ENCODE results near the gene HIVEP3.

The HIVEP3 gene

GRCh38 chr1:41538741-41539417 lies 379.8 kb downstream of the HIVEP3 start:
- no peak for TF ChIP-seq EZH2phosphoT487 (IDR thresholded peaks at IDR 0.05; ENCODE audit: borderline replicate concordance)
- Histone ChIP-seq H3K9me2 (replicated peaks; ENCODE audit: low read depth, low read length) (no peaks in the 10 kb centered on the region), H3K79me2 (ENCODE audit: insufficient read depth, low read length) (no peaks in the 10 kb centered on the region), H3K4me2 (ENCODE audit: low read depth, low read length, poor library complexity, severe bottlenecking) (no peak overlapping the region), H3K4me1 (ENCODE audit: insufficient read depth, low read length, poor library complexity, severe bottlenecking) (peaks cover 9% of the 10 kb centered on the region), H3F3A (ENCODE audit: low read depth) (no peaks in the 10 kb centered on the region), H3K27me3 (ENCODE audit: insufficient read depth, low read length, poor library complexity, severe bottlenecking) (no peaks in the 10 kb centered on the region), H2AFZ (ENCODE audit: low read length) (no peak overlapping the region), H3K36me3 (ENCODE audit: insufficient read depth, low read length) (no peaks in the 10 kb centered on the region), H3K4me3 (ENCODE audit: low read length, poor library complexity, severe bottlenecking) (no peak overlapping the region), H3K9me3 (ENCODE audit: insufficient read depth, low read depth, low read length) (no peaks in the 10 kb centered on the region), H4K20me1 (ENCODE audit: insufficient read depth, low read length, poor library complexity, severe bottlenecking) (no peaks in the 10 kb centered on the region), H3K9ac (ENCODE audit: low read depth, low read length, poor library complexity, severe bottlenecking) (no peak overlapping the region)

GRCh38 chr1:41537788-41538351 lies 380.9 kb downstream of the HIVEP3 start:
- no peak overlapping the region for H3K4me2 ChIP-seq (ENCODE audit: low read depth, low read length, poor library complexity, severe bottlenecking)
- H3K27me3 ChIP-seq (ENCODE audit: insufficient read depth, low read length, poor library complexity, severe bottlenecking) = no peaks in the 10 kb centered on the region
- no peak overlapping the region for H3K9ac ChIP-seq (ENCODE audit: low read depth, low read length, poor library complexity, severe bottlenecking)
- H3K9me2 ChIP-seq (replicated peaks; ENCODE audit: low read depth, low read length) = no peaks in the 10 kb centered on the region
- no peaks in the 10 kb centered on the region for H3K79me2 ChIP-seq (ENCODE audit: insufficient read depth, low read length)
- H3K4me3 ChIP-seq (ENCODE audit: low read length, poor library complexity, severe bottlenecking) = no peak overlapping the region
- H3K9me3 ChIP-seq (ENCODE audit: insufficient read depth, low read depth, low read length) = no peaks in the 10 kb centered on the region
- no peaks in the 10 kb centered on the region for H3F3A ChIP-seq (ENCODE audit: low read depth)
- no peak overlapping the region for H2AFZ ChIP-seq (ENCODE audit: low read length)
- no peaks in the 10 kb centered on the region for H4K20me1 ChIP-seq (ENCODE audit: insufficient read depth, low read length, poor library complexity, severe bottlenecking)
- TF ChIP-seq, protein P1, sequence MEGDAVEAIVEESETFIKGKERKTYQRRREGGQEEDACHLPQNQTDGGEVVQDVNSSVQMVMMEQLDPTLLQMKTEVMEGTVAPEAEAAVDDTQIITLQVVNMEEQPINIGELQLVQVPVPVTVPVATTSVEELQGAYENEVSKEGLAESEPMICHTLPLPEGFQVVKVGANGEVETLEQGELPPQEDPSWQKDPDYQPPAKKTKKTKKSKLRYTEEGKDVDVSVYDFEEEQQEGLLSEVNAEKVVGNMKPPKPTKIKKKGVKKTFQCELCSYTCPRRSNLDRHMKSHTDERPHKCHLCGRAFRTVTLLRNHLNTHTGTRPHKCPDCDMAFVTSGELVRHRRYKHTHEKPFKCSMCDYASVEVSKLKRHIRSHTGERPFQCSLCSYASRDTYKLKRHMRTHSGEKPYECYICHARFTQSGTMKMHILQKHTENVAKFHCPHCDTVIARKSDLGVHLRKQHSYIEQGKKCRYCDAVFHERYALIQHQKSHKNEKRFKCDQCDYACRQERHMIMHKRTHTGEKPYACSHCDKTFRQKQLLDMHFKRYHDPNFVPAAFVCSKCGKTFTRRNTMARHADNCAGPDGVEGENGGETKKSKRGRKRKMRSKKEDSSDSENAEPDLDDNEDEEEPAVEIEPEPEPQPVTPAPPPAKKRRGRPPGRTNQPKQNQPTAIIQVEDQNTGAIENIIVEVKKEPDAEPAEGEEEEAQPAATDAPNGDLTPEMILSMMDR (conservative IDR thresholded peaks at IDR 0.05; ENCODE audit: low read length) = no peak
- no peak for TF ChIP-seq EZH2phosphoT487 (IDR thresholded peaks at IDR 0.05; ENCODE audit: borderline replicate concordance)
- peaks cover 9% of the 10 kb centered on the region for H3K4me1 ChIP-seq (ENCODE audit: insufficient read depth, low read length, poor library complexity, severe bottlenecking)
- H3K36me3 ChIP-seq (ENCODE audit: insufficient read depth, low read length) = no peaks in the 10 kb centered on the region

GRCh38 chr1:41537251-41537650 lies 381.5 kb downstream of the HIVEP3 start:
- H3K9ac ChIP-seq (ENCODE audit: low read depth, low read length, poor library complexity, severe bottlenecking) = no peak overlapping the region
- peaks cover 9% of the 10 kb centered on the region for H3K4me1 ChIP-seq (ENCODE audit: insufficient read depth, low read length, poor library complexity, severe bottlenecking)
- TF ChIP-seq EZH2phosphoT487 (IDR thresholded peaks at IDR 0.05; ENCODE audit: borderline replicate concordance) = no peak
- TF ChIP-seq, protein P1 (conservative IDR thresholded peaks at IDR 0.05; ENCODE audit: low read length) = no peak
- H3K9me2 ChIP-seq (replicated peaks; ENCODE audit: low read depth, low read length) = no peaks in the 10 kb centered on the region
- no peaks in the 10 kb centered on the region for H3K79me2 ChIP-seq (ENCODE audit: insufficient read depth, low read length)
- no peak overlapping the region for H2AFZ ChIP-seq (ENCODE audit: low read length)
- H3K36me3 ChIP-seq (ENCODE audit: insufficient read depth, low read length) = no peaks in the 10 kb centered on the region
- no peaks in the 10 kb centered on the region for H4K20me1 ChIP-seq (ENCODE audit: insufficient read depth, low read length, poor library complexity, severe bottlenecking)
- H3F3A ChIP-seq (ENCODE audit: low read depth) = no peaks in the 10 kb centered on the region
- H3K27me3 ChIP-seq (ENCODE audit: insufficient read depth, low read length, poor library complexity, severe bottlenecking) = no peaks in the 10 kb centered on the region
- H3K4me3 ChIP-seq (ENCODE audit: low read length, poor library complexity, severe bottlenecking) = no peak overlapping the region
- H3K4me2 ChIP-seq (ENCODE audit: low read depth, low read length, poor library complexity, severe bottlenecking) = no peak overlapping the region
- H3K9me3 ChIP-seq (ENCODE audit: insufficient read depth, low read depth, low read length) = no peaks in the 10 kb centered on the region

Data from Loucy (cell line).